ENCODE measurements around the gene LRG1.
"Not testable (repeated sequence)": the region's sequence is repeated elsewhere in the genome, so short reads cannot be mapped to it uniquely, and the experiment has no call there.

- TF ChIP-seq CTCF (conservative IDR thresholded peaks at IDR 0.05; ENCODE audit: low read depth in 2 of 2); EZH2phosphoT487 (IDR thresholded peaks at IDR 0.05; ENCODE audit: unreplicated experiment); CREB1 (CRISPR knock-in tag; IDR thresholded peaks at IDR 0.05; ENCODE audit: low read depth); POLR2AphosphoS5 (IDR thresholded peaks at IDR 0.05; ENCODE audit: low read depth); REST (IDR thresholded peaks at IDR 0.05; ENCODE audit: unreplicated experiment); EZH2 (IDR thresholded peaks at IDR 0.05; ENCODE audit: low read depth, unreplicated experiment); ZNF331 (CRISPR knock-in tag; IDR thresholded peaks at IDR 0.05; ENCODE audit: low read depth); ZNF114 (CRISPR knock-in tag; IDR thresholded peaks at IDR 0.05): not testable (repeated sequence)
Measured at GRCh38 chr19:4563562-4563961, 23.7 kb upstream of the LRG1 start.

All from GM23338 (cell line).